ENCODE results near the gene ASCL2. TPM values are rescaled to one million over a fixed set of nuclear protein-coding genes. Genes with fewer than 3 reads are reported as not detected.

Gene ASCL2
- total and polyA plus RNA-seq, 10 of the 15 experiments (the other 5 are each of a cell fraction or from before 2014, with no cell fraction given): not detected

DNA sequence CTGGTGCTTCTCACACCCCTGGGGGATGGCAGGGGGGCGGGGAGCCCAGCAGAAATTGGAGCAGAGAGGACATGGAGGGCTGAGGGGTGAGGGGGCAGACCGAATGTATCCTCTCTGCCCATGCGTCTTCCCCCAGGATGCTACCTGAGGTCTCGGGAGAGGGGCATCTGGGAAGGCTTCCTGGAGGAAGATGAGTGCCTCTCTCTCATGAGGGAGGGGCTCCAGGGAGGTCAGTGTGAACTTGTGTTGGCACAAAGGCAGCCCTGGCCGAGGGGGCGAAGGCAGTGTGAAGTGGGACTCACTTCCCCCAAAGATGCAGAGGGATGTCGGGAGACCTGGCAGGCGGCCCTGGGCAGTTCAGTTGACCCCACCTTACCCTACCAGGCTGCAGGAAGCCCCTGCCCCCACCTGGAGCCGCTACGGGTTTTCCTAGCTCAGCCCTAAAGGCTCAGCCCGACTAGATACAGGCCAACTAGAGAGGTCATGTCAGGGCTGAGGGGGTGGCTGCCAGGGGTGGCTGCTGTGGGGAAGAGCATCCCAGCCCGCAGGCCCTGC lies 10.4 kb downstream of the ASCL2 start (continued):
- TF ChIP-seq, protein P1, sequence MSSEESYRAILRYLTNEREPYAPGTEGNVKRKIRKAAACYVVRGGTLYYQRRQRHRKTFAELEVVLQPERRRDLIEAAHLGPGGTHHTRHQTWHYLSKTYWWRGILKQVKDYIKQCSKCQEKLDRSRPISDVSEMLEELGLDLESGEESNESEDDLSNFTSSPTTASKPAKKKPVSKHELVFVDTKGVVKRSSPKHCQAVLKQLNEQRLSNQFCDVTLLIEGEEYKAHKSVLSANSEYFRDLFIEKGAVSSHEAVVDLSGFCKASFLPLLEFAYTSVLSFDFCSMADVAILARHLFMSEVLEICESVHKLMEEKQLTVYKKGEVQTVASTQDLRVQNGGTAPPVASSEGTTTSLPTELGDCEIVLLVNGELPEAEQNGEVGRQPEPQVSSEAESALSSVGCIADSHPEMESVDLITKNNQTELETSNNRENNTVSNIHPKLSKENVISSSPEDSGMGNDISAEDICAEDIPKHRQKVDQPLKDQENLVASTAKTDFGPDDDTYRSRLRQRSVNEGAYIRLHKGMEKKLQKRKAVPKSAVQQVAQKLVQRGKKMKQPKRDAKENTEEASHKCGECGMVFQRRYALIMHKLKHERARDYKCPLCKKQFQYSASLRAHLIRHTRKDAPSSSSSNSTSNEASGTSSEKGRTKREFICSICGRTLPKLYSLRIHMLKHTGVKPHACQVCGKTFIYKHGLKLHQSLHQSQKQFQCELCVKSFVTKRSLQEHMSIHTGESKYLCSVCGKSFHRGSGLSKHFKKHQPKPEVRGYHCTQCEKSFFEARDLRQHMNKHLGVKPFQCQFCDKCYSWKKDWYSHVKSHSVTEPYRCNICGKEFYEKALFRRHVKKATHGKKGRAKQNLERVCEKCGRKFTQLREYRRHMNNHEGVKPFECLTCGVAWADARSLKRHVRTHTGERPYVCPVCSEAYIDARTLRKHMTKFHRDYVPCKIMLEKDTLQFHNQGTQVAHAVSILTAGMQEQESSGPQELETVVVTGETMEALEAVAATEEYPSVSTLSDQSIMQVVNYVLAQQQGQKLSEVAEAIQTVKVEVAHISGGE (CRISPR knock-in tag; IDR thresholded peaks at IDR 0.05): no peak
- TF ChIP-seq NFIC (IDR thresholded peaks at IDR 0.05; ENCODE audit: low read depth, low read length) (no peak), ZNF207 (IDR thresholded peaks at IDR 0.05; ENCODE audit: borderline replicate concordance) (no peak), RELA (IDR thresholded peaks at IDR 0.05; ENCODE audit: borderline replicate concordance, partially characterized antibody) (no peak)

- Histone ChIP-seq H3K4me1 (ENCODE audit: control insufficient read depth, insufficient read depth, low read length) (no peaks in the 10 kb centered on the region), H3K27me3 (replicated peaks in 1 of 2; ENCODE audit: control insufficient read depth in 2 of 2, insufficient read depth in 2 of 2, low read length in 1 of 2) (no peaks in the 10 kb centered on the region), H4K20me1 (ENCODE audit: control insufficient read depth, insufficient read depth) (no peaks in the 10 kb centered on the region), H3K4me3 (no peak overlapping the region), H3K4me2 (ENCODE audit: control insufficient read depth, insufficient read depth) (no peak overlapping the region), H3K36me3 (ENCODE audit: control insufficient read depth in 2 of 2, insufficient read depth in 2 of 2, low read length in 1 of 2) (no peaks in the 10 kb centered on the region), H3K9me3 (replicated peaks; ENCODE audit: control insufficient read depth, insufficient read depth, low read length) (no peaks in the 10 kb centered on the region), H3K79me2 (ENCODE audit: control insufficient read depth, insufficient read depth, low read length) (no peaks in the 10 kb centered on the region), H3K27ac (ENCODE audit: control insufficient read depth, insufficient read depth) (no peak overlapping the region), H2AFZ (ENCODE audit: control insufficient read depth, low read depth, low read length) (no peak overlapping the region), H3K9ac (ENCODE audit: control insufficient read depth, insufficient read depth, low read length) (no peak overlapping the region)
- no TSS peak for BruUV-seq (replicated peaks)
- intact Hi-C loops (cut with micrococcal nuclease; ENCODE audit: unreplicated experiment): no loop called here
- in situ Hi-C loops (cut with MboI): no loop called here
- FAIRE-seq (no peak), DNase-seq (ENCODE audit: low read depth, low spot score) (no peak), ATAC-seq (no peak)
- SMC1A ChIA-PET (ENCODE audit: uncharacterized antibody, unreplicated experiment): no interaction called here
- RAD21 ChIA-PET (ENCODE audit: unreplicated experiment): no interaction called here
- WGBS (ENCODE audit: insufficient coverage, insufficient replicate concordance, low lambda C conversion rate, missing lambda C conversion rate): 0% methylated on average over 5 of the region's 8 CpGs
- POLR2A ChIA-PET: no interaction called here
- CTCF ChIA-PET: no interaction called here
- TF ChIP-seq TCF7 (IDR thresholded peaks at IDR 0.05; ENCODE audit: borderline replicate concordance) (no peak), EED (IDR thresholded peaks at IDR 0.05; ENCODE audit: low read depth) (no peak), FOS (IDR thresholded peaks at IDR 0.05; ENCODE audit: borderline replicate concordance, extremely low read depth, insufficient read length) (no peak), CHD1 (IDR thresholded peaks at IDR 0.05; ENCODE audit: low read depth, low read length) (no peak), NBN (IDR thresholded peaks at IDR 0.05) (no peak), POLR2A (IDR thresholded peaks at IDR 0.05; ENCODE audit: low read depth, low read length) (no peak), HDGF (IDR thresholded peaks at IDR 0.05) (no peak), TCF12 (IDR thresholded peaks at IDR 0.05; ENCODE audit: low read depth, low read length) (no peak), SMARCA5 (IDR thresholded peaks at IDR 0.05) (no peak), MYB (IDR thresholded peaks at IDR 0.05; ENCODE audit: borderline replicate concordance, low read depth, low read length) (no peak), SRF (IDR thresholded peaks at IDR 0.05; ENCODE audit: low read depth in 2 of 2, low read length in 2 of 2) (no peak), TARDBP (IDR thresholded peaks at IDR 0.05; ENCODE audit: borderline replicate concordance) (no peak), CBFB (IDR thresholded peaks at IDR 0.05; ENCODE audit: low read depth) (no peak), MYC (IDR thresholded peaks at IDR 0.05; ENCODE audit: insufficient read depth, insufficient read length, insufficient replicate concordance, low read length, severe bottlenecking) (no peak), ESRRA (IDR thresholded peaks at IDR 0.05; ENCODE audit: low read length) (no peak)
- TF ChIP-seq, protein P2, sequence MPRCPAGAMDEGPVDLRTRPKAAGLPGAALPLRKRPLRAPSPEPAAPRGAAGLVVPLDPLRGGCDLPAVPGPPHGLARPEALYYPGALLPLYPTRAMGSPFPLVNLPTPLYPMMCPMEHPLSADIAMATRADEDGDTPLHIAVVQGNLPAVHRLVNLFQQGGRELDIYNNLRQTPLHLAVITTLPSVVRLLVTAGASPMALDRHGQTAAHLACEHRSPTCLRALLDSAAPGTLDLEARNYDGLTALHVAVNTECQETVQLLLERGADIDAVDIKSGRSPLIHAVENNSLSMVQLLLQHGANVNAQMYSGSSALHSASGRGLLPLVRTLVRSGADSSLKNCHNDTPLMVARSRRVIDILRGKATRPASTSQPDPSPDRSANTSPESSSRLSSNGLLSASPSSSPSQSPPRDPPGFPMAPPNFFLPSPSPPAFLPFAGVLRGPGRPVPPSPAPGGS (IDR thresholded peaks at IDR 0.05; ENCODE audit: borderline replicate concordance, insufficient read depth, low read depth, low read length, poor library complexity, severe bottlenecking): no peak
Measured at GRCh38 chr11:2259466-2259830, 10.9 kb downstream of the ASCL2 start.
